Fibroblast of gingiva (primary cell): ENCODE results near the gene COPS4.
"Not testable (repeated sequence)": the region's sequence is repeated elsewhere in the genome, so short reads cannot be mapped to it uniquely, and the experiment has no call there.

Experiments
- DNase-seq: peaks from one replicate; pipeline ENCODE4 v3.0.0-alpha.2; 2011; ENCODE audit warnings: low read depth

Gene COPS4

GRCh38 chr4:83023599-83023998 is 11.4 kb upstream of the COPS4 start:
- DNase-seq: not testable (repeated sequence)

DNA sequence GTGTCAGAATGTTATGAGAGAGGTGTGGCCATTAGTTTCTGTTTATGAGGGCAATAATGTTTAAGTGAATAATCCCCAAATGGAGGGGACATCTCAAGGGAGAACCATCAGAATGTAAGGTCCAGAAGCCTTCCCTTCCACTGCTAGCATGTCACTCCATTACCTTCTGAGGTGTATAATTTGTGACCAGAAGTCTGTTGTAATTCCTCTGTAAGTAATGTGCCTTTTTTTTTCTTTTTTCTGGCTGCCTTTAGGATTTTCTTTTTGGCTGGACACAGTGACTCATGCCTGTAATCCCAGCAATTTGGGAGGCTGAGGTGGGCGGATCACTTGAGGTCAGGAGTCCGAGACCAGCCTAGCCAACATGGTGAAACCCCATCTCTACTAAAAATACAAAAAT is 10.8 kb upstream of the COPS4 start:
- no peak for DNase-seq

- no peak for DNase-seq
Measured at GRCh38 chr4:83025563-83025962, 9.4 kb upstream of the COPS4 start.

GRCh38 chr4:83028976-83029375 is 6.0 kb upstream of the COPS4 start:
- no peak for DNase-seq

- no peak for DNase-seq
Measured at GRCh38 chr4:83029688-83030087, 5.3 kb upstream of the COPS4 start.

DNA sequence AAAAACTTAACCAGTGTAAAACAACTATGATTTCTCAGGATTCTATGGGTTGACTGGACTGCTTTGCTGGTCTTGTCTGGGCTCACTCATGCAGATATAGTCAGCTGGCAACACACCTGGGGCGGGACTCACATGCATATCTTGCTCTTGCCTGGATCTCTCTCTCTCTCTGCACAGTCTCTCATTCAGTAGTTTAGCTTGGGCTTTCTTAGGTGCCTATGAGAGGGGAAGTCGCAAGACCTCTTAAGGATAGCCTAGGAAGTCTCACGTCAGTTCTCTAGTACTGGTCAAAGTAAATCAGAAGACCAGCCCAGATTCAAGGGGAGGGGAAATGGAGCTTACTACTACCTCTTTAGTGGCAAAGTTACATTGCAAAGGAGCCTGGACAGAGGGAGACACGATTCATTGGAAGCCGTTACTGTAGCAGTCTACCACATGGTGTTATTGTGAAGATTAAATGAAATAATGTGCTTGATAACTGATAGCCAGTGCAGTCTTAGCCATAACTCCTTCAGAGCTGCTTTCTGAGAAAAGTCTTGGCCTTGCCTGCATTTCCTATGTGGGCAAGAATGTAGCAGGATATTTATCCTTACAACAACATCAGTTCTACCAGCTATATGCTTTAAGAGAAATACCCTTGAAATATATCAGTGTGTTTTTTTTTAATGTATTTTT is 2.1 kb downstream of the COPS4 start:
- no peak for DNase-seq

- DNase-seq: no peak
Measured at GRCh38 chr4:83040269-83040668, 5.3 kb downstream of the COPS4 start.

GRCh38 chr4:83043157-83043556 is 8.2 kb downstream of the COPS4 start:
- DNase-seq: not testable (repeated sequence)

- peak; percentile 59 for DNase-seq
Measured at GRCh38 chr4:83043801-83044407, 8.9 kb downstream of the COPS4 start.

GRCh38 chr4:83046693-83047473 is 11.9 kb downstream of the COPS4 start:
- no peak for DNase-seq

GRCh38 chr4:83048781-83049180 is 13.8 kb downstream of the COPS4 start:
- not testable (repeated sequence) for DNase-seq

GRCh38 chr4:83054928-83055327 is 19.9 kb downstream of the COPS4 start:
- DNase-seq: peak; percentile 8

GRCh38 chr4:83062739-83063138 is 27.8 kb downstream of the COPS4 start:
- DNase-seq: no peak

DNA sequence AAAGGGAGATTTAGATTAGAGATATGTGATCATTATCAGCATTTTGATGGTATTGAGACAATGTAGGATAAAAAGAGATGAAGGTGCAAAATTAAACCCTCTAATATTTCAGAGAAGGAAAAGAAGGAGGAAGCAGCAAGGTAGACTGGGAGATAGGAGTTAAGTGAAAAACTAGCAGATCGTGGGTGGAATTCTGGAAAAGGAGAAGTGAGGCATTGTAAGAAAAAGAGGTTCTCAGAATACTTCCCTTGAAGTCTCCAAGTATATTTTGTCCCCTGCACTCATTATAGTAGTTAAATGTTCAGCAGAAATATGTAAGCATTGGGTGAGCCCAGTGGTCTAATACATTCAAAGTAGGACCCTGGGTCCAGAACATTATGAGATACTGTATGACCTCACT is 30.3 kb downstream of the COPS4 start:
- no peak for DNase-seq

- no peak for DNase-seq
Measured at GRCh38 chr4:83067058-83067639, 32.2 kb downstream of the COPS4 start.

DNA sequence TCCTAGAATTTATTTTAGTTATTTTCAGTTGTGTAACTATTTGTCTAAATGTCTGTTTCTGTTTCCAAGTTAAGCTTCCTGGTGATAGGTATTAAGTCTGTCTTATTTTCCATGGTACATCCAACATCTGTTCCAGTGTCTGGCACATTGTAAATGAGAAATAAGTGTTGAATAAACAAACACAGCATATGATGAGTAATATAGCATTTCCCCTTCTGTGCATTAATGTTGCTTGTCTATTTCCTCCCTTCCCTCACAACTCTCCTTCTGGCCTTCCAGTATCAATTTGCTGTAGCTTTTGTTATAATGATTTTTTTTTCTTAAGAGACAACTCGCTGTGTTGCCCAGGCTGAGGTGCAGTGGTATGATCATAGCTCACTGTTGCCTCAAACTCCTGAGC is 36.1 kb downstream of the COPS4 start:
- DNase-seq: peak; percentile 14

GRCh38 chr4:83074086-83074704 is 39.2 kb downstream of the COPS4 start:
- peak; percentile 82 for DNase-seq

DNA sequence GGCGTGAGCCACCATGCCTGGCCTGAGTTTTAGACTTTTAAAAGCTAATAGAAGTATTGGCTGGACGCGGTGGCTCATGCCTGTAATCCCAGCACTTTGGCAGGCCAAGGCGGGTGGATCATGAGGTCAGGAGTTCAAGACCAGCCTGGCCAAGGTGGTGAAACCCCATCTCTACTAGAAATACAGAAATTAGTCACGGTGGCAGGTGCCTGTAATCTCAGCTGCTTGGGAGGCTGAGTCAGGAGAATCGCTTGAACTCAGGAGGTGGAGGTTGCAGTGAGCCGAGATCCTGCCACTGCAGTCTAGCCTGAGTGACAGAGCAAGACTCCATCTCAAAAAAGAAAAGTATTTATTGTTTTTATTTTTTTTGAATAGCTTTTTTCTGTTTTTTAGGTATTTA is 39.8 kb downstream of the COPS4 start:
- not testable (repeated sequence) for DNase-seq

DNA sequence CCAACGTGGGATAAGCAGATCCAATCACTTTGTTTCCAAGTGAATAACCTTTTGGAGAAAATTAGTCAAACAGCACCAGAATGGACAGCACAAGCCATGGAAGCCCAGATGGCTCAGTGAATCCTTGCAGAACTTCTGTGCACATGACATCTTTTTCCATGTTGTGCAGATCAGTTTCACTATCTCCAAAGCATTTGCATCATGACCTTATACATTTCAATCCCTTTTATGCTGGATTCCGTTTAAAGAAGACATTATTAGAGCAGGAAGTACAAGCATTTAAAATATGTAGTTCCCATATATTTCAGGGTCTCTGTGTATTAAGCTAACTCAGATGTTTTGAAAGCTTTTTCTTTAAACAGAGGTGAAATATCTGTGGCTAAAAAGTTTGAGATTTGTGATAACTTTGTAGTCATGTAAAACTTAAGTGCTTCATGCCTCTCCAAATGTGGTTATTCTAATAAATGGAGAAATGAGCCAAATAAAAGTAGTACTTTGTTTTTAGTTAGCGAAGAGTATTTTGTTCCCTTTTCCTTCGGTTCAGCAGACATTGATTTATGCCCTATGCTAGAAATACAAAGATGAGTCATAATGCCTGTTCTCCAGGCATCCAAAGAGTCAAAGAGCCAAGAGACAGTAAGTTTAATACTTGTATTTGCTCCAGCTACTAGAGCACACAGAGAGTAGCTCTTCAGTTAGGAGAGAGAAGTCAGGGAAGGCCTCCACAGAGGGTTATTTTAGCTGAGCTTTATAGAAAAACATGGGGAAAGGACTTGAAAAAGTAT is 40.5 kb downstream of the COPS4 start:
- DNase-seq: peak; percentile 18

GRCh38 chr4:83080561-83080960 is 45.6 kb downstream of the COPS4 start:
- no peak for DNase-seq

DNA sequence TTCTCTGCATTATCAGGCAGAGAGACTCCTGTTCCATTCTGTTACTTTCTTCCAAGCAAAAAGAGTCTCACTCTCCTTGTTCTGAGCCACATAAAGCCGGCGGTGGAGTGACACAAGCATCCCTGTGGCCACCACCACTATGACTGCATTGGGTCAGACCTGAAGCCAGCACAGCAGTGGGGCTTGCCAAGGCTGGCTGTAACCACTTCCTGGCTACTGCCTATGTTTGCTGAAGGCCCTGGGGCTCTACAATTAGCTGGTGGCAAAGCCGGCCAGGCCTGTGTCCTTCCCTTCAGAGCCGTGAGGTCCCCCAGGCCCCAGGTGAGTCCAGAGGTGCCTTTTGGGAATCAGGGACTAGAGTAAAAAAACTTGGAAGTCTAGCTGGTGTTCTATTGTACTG is 47.8 kb downstream of the COPS4 start:
- DNase-seq: no peak
